HG02623 (cell line): ENCODE measurements around the gene NR4A2.

ENCODE experiments used
- ATAC-seq: cut with Tn5 transposase; IDR thresholded peaks from one replicate; pipeline ENCODE4 v1.9.1; 2021; ENCODE audit warnings: moderate library complexity; ENCODE audit not compliant: unreplicated experiment

Gene NR4A2

DNA sequence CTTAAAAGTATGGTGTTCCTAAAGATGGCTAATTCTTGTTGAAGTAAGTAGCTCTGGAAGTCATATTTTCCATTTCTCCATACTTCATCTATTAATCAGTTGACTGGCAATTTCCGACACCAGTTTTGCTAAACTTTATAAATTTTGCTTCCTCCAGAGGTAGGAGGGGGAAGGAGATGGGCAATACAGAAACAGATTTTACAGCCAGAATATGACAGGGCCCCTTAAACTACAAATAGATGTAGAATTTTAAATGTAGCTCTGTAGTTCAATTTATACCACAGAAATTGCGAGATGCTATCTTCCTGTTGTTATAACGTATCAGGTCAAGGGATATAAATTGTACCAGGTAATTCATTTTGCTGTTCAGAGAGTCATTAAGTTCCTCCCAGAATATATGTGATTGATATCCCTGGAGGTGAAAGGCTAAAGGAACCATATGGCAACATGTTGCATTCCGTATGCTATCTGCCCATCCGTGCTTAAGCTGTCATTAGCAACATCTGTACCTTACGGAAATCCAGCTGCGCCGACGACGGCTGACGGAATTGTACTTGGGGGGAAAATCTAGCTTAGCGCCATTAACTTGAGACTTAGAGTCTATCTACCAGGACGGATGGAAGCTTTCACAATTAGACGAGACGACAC lies 8.4 kb upstream of the NR4A2 start:
- ATAC-seq: no peak

DNA sequence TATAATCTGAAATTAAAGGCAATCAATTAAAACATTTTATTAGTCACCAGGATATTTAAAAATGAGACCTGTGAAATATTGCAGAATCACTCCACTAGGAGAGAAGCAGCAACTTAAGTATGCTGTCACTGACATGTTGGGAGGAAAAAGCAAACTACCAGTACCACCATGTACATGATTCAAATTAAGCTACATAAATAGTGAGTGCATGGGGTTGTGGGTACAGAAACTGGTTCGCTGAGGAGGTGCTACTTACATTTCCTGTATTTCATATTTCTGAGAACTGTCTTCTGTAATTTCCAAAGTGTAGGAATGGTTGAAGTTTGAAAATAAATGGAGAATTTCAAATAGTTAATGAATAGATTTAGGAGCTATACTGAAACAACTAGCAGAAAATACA lies 7.9 kb upstream of the NR4A2 start:
- no peak for ATAC-seq

DNA sequence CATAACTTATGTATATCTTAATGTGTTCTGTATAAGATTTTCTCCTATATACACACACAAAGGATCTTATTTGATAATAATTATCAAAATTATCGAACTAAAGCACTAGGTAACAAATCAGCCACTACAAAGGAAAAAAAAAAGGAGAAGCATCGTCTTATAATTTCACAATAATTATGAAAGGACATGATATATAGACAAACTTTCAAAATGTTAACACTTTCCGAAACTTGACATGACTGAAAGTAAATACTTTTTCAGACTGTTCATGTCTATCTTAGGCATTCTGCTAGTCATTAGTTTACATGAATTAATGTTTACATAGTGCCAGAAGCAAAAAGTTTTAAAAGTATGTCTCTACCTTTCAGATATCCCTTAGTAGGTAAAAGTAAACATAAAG lies 7.3 kb upstream of the NR4A2 start:
- no peak for ATAC-seq

DNA sequence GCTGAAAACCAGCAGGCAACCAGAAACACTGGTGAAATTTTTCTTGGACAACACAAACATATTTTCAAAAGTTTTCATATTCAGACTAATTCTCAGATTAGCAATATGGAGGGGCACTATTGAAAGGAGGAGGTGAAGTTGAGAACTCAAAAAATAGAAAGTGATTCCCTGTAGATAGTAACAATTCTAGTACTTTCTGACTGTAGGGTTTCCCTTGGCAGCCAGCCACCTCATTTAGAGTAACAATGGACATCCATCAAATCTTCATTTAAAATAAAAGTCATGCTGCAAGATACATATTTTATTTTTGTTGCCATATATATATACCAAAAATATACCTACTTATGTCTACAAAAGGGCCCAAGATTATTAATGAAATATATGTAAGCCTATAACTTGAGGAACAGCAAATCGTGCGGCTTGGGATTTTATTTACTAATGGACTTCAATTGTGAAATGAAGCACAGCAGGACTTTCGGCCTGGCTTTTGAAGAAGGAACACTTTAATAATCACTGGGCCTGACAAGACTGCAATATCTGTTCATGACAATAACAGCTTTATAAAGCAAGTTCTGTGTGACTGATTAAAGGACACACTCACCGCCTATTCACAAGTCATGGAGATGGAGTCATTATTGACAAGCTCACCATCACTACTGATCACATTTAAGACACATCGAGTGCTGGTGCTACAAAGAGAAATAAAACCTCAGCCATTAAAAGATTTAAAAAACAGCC lies 6.8 kb upstream of the NR4A2 start:
- no peak for ATAC-seq

DNA sequence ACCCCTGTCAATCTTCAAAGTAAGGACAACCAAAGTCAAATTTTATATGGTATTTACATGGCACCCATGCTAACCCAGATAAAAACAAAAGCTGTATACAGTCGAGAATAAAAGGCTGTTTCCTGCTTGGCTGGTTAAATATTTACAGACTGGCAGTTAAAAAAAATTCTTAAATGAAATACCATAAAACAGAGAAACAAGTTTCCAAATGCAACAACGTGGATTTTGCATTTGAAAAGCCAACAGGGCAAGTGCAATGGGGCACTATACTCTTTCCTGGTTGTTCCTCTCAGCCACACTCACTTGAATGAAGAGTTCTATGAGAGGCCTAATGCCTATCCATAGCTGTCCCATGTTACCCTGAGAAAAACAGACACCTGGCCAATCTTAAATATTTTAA lies 6.1 kb upstream of the NR4A2 start:
- no peak for ATAC-seq

DNA sequence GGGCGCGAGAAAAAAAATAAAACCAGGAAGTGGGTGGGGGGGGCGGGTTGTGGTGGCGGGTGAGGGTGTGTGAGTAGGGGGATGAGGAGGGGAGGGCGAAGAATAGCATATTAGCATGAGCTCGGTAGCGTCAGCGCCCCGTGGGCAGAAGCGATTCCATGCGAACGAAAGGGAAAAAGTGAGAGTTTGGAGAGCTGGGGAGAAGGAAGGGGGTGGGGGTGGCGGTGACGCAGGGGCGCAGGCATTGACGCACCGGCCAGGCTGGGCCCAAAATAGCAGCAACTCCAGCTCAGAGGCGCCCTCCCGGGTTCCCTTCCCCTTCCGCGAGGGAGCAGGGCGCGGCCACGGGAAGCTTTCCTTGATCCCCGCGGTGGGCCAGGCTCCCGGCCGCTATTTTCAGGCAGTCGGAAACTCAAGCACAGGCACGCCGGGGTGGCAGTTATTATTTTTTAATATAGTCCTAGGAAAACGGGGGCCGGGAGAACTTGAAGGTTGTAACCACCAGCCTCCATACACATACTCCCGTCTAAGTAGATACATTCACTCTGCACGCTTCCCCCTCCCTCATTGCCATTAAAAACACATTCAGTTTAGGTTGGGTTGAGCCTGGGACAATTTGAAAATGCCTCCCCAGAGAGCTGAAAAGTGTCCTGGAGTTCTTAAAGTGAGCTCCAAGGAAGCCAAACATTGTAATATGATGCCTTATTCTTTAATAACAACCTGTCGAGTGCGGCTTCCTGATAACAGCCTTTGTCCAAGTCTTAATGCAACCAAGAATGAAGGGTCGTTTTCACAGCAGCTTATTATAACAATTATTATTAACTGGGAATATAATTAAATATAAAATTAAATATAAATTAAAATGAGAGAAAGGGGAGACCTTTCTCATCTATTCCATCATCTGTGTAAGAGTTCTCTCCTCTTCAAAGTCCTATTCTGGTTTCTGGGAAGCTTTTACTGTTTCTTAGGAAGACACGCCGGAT lies 2.3 kb upstream of the NR4A2 start:
- ATAC-seq: peak; percentile 10

DNA sequence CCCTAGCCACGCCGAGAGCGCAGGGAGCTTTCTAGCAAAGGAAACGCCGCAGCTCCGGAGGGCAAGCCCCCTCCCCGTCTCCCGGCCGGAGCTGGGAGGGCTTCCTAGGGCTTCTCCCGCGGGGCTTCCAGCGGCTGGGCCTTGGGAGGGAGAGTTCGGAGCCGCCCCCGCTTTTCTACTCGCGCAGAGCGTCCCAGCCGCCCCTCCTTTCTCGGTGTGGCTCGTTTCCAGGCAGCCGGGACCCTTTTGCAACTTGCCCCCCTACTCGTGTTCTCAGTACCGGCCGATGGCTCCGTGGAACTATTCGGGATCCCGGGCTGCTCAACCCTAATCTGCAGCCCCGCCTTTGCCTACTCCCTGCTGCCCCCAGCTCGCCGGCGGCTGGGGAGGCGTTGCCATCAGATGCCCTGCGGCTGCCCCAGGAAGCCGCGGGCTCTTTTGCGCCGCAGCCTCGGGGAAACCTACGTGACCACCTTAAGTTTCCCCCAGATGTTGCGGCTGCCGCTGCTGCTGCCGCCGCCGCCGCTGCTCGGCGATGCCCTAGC lies 1.5 kb upstream of the NR4A2 start:
- peak; percentile 31 for ATAC-seq

DNA sequence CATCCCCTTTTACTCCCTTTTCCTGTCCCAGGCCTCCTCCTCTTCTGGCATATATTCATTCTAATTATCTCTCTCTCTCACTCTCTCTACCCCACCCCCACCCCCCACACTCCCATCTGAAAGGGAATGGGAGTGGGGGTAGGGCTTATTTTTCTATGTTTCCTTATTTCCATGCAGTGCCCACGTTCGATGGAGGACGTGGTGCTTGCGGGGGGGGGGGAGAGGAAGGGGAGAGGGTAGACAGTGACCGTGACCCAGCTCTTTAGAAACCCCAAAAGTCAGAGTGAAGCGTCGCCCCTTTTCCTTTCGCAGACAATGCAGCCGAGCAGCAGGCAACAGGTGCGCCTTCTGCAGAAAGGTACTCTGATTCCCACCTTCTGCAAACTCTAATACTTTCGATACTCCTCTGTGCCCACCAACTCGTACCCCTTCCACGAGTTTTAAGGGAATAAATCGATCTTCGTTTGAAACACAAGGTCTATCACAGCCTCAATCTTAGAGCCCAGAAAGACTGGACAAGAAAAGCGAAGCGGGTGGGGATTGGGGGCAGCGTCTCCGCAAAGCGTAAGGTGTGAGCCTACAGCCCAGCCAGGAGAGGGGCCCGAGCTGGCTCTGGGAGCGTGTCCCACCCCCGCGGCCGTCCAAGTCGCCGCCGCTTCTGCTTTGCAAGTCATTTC lies 891 bp upstream of the NR4A2 start:
- ATAC-seq: peak; percentile 19

DNA sequence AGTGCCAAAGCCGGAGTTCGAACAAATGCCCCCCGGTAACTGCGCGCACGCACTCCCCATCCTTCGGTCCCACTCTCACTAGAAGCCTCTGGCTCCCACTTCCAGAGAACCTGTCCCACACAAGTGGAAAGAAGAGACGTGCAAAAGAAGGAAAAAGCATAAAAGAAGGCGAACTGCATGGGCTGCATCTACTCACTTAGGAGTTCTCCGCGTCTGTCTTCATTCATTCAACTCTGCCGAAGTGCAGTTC lies 312 bp downstream of the NR4A2 start:
- peak; percentile 6 for ATAC-seq

DNA sequence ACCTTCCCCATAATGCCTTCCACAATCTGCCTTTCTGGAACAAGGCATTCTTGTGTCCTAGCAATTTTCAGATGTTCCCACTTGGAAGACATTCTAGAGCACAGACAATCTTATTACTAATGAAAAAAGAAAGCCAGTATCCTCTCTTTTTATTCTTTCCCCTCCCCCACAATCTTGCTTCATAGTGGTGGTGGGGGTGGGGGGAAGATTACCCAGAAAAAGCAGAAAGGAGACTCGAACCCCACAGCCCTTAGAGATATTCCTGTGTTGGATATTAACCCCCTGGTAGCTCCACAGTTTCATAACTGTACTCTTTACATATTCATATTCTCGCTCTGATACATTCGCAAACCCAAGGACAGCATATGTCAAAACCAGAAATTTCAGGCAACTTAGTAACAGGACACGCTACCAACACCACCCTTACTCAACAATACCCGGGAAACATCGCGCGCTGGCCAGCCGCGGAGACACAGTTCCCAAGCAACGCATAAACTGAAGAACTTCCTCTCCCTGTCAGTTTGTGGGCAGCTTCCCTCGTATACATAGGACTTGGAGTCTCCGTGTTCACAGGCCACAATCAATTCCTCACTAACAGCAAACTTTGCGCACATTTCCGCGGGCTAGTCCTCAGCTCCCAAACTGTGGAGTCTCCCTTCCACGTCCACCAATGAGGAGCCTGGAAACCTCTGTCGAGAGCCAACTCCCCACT lies 793 bp downstream of the NR4A2 start:
- no peak for ATAC-seq

DNA sequence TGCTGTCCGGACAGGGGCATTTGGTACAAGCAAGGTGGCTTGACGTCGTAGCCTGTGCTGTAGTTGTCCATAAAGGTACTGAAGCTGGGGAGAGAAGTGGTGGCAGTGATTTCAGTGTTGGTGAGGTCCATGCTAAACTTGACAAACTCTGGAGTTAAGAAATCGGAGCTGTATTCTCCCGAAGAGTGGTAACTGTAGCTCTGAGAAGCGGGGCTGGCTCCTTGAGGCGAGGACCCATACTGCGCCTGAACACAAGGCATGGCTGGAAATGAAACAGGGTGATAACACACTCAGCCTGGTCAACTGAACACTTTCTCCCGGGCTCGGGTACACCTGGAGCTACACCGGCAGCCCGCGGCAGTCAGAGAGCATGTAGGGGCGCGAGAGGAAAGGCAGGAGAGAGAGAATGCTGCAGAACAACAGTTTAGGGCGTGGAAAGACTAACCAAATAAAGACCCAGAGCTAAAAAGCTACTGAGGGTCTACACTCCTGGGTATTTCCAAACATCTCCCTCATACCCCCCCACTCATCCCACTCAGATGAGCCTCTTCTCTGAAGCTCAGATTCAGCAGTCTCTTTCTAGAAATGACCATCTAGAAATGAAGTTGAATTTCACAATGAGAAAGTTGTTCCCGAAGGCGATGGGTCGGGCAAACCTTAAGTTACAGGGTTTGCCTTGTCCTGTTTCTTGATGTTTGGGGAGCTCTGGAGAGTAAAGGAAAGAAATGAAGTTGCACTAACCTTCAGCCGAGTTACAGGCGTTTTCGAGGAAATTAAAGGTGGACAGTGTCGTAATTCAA lies 2.4 kb downstream of the NR4A2 start:
- ATAC-seq: no peak

DNA sequence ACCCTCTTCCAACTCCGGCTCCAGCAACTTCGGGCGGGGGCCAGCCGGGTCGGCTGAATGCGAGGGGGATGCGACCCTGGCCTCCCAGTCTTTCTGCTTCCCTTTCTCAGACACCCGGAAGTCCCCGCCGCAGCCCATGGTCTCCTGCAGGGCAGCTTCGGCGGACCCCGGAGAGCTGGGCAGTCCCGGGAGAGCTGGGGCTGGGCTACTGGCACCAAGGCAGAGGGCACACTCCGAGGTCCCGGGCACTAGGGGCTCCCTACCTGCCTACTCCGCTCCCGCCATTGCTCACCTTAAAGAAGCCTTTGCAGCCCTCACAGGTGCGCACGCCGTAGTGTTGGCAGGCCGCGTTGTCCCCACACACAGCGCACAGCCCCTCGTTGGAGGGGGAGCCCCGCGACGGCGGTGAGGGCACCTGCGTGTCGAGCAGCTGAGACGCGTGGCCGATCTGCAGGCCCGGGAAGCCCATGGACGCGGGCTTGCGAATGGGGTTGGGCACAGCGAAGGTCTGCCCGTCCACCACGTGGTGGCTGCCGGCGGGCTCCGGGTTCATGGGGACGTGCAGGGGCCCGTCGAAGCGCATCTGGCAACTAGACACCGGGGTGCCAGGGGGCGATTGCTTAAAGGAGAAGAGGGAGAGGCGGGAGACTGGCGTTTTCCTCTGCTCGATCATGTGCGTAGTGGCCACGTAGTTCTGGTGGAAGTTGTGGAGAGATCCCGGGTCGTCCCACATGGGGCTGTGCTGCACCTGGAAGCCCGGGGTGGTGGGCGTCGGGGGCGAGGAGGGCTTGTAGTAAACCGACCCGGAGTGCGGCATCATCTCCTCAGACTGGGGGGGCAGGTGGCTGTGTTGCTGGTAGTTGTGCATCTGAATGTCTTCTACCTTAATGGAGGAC lies 3.2 kb downstream of the NR4A2 start:
- ATAC-seq: no peak

DNA sequence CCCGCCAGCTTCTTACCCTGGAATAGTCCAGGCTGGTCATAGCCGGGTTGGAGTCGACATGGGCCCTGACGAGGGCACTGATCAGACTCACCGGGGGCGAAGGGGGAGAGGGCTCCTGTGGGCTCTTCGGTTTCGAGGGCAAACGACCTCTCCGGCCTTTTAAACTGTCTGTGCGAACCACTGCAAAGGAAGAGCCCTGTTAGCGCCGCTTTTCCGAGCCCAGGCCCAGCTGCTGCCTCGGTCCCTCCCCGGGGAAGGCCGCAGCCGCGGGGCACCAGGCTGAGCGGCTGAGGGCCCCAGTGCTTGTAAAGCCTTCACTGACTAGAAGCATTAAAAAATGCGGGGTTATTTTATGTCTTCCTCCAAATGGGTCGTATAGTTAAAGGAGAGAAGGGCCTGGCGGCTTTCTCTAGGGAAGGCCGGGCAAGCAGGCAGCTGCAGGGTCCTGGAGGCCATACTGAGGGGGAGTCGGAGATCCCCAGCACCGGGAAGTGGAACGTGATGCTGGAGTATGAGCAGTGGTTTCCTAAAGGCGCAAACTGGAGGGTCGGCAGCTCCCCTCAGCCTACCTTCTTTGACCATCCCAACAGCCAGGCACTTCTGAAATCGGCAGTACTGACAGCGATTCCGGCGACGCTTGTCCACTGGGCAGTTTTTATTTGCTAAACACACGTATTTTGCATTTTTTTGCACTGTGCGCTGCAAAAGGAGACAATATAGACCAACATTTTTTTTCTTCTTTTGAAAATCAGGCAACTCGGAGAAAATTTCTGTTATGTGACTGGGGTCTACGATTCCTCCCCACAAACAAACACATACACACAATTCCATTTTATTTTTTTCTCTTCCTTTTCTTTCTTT lies 4.5 kb downstream of the NR4A2 start:
- ATAC-seq: no peak

DNA sequence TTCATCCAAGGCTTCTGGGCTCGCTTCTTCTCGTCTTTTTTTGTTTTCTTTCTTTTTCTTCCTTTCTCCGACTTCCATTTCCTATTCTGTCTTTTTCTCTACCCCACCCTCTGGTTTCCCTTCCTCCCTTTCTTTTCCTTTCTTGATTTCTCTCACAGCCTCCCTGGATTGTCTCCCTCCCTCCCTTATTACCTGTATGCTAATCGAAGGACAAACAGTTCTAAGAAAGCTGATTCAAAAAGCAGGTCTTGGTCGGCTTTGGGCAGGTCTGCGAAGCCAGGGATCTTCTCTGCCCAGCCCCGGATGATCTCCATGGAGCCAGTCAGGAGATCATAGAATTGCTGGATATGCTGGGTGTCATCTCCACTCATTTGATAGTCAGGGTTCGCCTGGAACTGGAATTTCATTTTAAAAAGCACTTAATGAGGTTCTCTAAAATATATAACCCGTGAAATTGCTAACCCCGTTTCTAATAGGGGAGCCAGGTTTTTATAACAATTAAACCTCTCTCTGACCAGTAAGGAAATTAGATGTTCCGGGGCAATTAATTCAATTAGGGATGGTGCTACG lies 5.9 kb downstream of the NR4A2 start:
- no peak for ATAC-seq

DNA sequence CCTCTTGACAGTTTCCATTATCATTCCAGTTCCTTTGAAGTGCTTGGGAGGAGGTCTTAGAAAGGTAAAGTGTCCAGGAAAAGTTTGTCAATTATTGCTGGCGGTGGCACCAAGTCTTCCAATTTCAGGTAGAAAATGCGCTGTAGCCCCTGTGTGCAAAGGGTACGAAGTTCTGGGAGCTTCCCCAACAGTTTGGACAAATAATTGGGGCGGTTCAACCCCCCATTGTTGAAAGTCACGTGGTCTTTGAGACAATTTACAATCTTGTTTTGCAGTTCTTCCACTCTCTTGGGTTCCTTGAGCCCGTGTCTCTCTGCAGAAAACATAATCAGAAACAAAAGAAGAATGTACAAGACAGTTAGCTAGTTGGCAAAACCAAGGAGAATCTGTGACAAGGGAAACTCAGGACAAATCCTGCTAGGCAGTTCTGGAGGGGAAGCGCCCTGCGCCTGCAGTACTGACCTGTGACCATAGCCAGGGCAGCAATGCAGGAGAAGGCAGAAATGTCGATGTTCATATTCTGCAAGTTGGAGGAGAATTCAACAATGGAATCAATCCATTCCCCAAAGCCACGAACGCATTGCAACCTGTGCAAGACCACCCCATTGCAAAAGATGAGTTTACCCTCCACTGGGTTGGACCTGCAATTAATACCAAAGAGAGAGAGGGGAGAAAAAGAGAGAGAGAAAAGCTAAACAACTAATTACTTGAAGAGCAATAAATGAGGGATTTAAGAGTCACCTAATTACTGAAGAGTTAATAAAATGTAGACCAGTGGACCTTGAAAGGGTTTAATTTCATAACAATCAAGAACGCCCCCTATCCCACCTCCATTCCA lies 6.6 kb downstream of the NR4A2 start:
- no peak for ATAC-seq

DNA sequence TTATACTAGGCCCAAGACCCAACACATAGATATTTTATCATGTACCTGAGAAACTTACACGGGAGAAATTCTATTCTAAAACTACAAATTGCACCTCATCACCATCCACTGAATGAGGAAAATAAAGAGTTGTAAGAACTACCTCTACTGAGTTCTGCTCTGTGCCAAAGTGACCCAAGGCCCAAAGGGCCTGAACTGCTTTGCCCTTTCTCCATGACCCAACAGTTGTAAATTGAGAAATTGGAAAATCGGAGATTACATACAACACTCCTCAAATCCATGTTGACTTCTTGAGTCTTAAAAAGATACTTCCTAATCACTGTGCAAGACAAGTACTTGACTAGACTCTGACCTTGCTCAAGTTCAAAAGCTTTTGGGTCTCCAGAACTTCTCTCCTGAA lies 8.8 kb downstream of the NR4A2 start:
- no peak for ATAC-seq
